Transverse colon (tissue), 3 donors: ENCODE results near the gene ZDHHC14.

Experiments used
- POLR2A ChIP-seq: fragments of 450-650 bp; IDR thresholded peaks from one replicate; pipeline ENCODE4 v1.6.1; 2016; ENCODE audit warnings: antibody characterized with exemption, mild to moderate bottlenecking, moderate library complexity
- TF ChIP-seq, protein P1 (sequence below), 5 experiments: fragments of 200-600 bp in 3 of 5; fragments of 450-650 bp in 2 of 5; sonication (generic) in 3 of 5; IDR thresholded peaks; 1 replicate in 2 of 5; 2 replicates in 3 of 5; pipeline ENCODE4 v1.5.1; 2016 to 2017; ENCODE audit warnings: antibody characterized with exemption in 5 of 5, inconsistent platforms in 3 of 5, mild to moderate bottlenecking in 2 of 5, moderate library complexity in 1 of 5

DNA sequence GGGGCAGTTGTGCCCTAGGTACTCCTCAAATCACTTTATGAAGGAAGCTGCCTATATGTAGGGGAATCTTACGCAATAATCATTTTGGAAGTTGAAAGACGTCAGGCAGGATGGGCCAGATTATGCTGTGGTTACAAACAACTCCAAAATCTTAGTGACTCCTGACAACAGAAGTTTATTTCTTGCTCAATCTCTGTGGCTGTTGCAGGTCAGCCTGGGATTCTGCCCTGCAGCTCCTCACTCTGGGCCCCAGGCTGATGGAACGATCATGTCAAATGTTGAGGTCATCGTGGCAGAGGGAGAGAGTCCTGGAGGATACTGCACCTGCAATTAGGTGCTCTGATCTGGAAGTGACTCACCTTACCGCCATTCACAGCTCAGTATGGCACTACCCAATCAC is 88.4 kb downstream of the ZDHHC14 start:
- TF ChIP-seq, protein P1, sequence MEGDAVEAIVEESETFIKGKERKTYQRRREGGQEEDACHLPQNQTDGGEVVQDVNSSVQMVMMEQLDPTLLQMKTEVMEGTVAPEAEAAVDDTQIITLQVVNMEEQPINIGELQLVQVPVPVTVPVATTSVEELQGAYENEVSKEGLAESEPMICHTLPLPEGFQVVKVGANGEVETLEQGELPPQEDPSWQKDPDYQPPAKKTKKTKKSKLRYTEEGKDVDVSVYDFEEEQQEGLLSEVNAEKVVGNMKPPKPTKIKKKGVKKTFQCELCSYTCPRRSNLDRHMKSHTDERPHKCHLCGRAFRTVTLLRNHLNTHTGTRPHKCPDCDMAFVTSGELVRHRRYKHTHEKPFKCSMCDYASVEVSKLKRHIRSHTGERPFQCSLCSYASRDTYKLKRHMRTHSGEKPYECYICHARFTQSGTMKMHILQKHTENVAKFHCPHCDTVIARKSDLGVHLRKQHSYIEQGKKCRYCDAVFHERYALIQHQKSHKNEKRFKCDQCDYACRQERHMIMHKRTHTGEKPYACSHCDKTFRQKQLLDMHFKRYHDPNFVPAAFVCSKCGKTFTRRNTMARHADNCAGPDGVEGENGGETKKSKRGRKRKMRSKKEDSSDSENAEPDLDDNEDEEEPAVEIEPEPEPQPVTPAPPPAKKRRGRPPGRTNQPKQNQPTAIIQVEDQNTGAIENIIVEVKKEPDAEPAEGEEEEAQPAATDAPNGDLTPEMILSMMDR (IDR thresholded peaks at IDR 0.05), result no peak
- no peak for TF ChIP-seq POLR2A
